Natural killer cell (primary cell): ENCODE measurements around the gene RAD21L1. TPM values are rescaled to one million over a fixed set of nuclear protein-coding genes. Genes with fewer than 3 reads are reported as not detected.

Experiments used
- ATAC-seq, 3 donors: fragments of 150-1000 bp in 2 of 3; fragments of 200-7000 bp in 1 of 3; cut with Tn5 transposase; 1 replicate in 1 of 3; 2 replicates in 2 of 3; pipeline ENCODE4 v1.10.0; 2021; ENCODE audit warnings: mild to moderate bottlenecking in 2 of 3, moderate library complexity in 2 of 3
- DNase-seq, 2 donors: peaks; one replicate each; pipeline versions ENCODE4 v3.0.0 to v3.0.0-alpha.2; 2013 to 2021; ENCODE audit warnings: mixed read lengths in 1 of 2
- H3K27ac ChIP-seq: one replicate; pipeline ENCODE4 v1.5.1; 2013; ENCODE audit warnings: mild to moderate bottlenecking, low read length
- H3K27me3 ChIP-seq: one replicate; pipeline ENCODE4 v1.6.1; 2013; ENCODE audit warnings: low read length; ENCODE audit not compliant: control insufficient read depth, insufficient read depth
- H3K36me3 ChIP-seq: one replicate; pipeline ENCODE4 v1.6.1; 2013; ENCODE audit warnings: low read length; ENCODE audit not compliant: control insufficient read depth, insufficient read depth
- H3K4me1 ChIP-seq: one replicate; pipeline ENCODE4 v1.6.1; 2013; ENCODE audit warnings: low read length; ENCODE audit not compliant: control insufficient read depth, insufficient read depth
- H3K4me3 ChIP-seq: one replicate; pipeline ENCODE4 v1.5.1; 2013; ENCODE audit warnings: low read length
- H3K9me3 ChIP-seq: one replicate; pipeline ENCODE4 v1.6.1; 2013; ENCODE audit warnings: low read length; ENCODE audit not compliant: control insufficient read depth, insufficient read depth
- H3K27ac Mint-ChIP-seq, 2 donors: one replicate each; pipeline ENCODE4 v1.8.0; 2022; ENCODE audit warnings: mild to moderate bottlenecking in 2 of 2, mixed read lengths in 2 of 2, moderate library complexity in 1 of 2
- H3K27me3 Mint-ChIP-seq, 2 donors: one replicate each; pipeline ENCODE4 v1.8.0; 2022; ENCODE audit warnings: low read depth in 2 of 2, mixed read lengths in 2 of 2
- H3K36me3 Mint-ChIP-seq: one replicate; pipeline ENCODE4 v1.8.0; 2022; ENCODE audit warnings: mixed read lengths
- H3K4me1 Mint-ChIP-seq, 2 donors: one replicate each; pipeline ENCODE4 v1.8.0; 2022; ENCODE audit warnings: mixed read lengths in 2 of 2
- H3K4me3 Mint-ChIP-seq: one replicate; pipeline ENCODE4 v1.8.0; 2022; ENCODE audit warnings: mild to moderate bottlenecking, moderate library complexity, mixed read lengths
- H3K9me3 Mint-ChIP-seq, 2 donors: one replicate each; pipeline ENCODE4 v1.8.0; 2022; ENCODE audit warnings: mixed read lengths in 2 of 2
- WGBS: methylation state at CpG from one replicate; pipeline ENCODE4 v1.1.7; 2013; ENCODE audit warnings: missing lambda C conversion rate; ENCODE audit not compliant: insufficient coverage; 5-methylcytosine and 5-hydroxymethylcytosine counted together
- intact Hi-C: fragments of 100-400 bp; cut with micrococcal nuclease; formaldehyde crosslinking; loops from one replicate; pipeline ENCODE4 v1.14.2; 2022
- total RNA-seq, 4 donors: library from RNA; stranded (reverse); fragments of 120-200 nt in 1 of 4; gene quantifications; one replicate each; pipeline versions ENCODE4 v1.2.3 to v1.2.4, GENCODE V29; 2013 to 2022
- TF ChIP-seq, protein P1 (sequence below): fragments of 200-600 bp; IDR thresholded peaks from one replicate; pipeline ENCODE4 v1.8.0; 2022; ENCODE audit warnings: antibody characterized with exemption

RAD21L1 gene
- total RNA-seq, 3 donors from 2014 or later (not counting 1 experiment from before 2014, with no cell fraction given), result not detected

- Mint-ChIP-seq H3K4me1 (no peaks in the 10 kb centered on the region), H3K27me3 (no peaks in the 10 kb centered on the region)
- WGBS, result no CpG with 5 or more reads among the region's 1 CpG
Observed at GRCh38 chr20:1292620-1293019, 66.8 kb downstream of the RAD21L1 start.

GRCh38 chr20:1293641-1294379 is 68.0 kb downstream of the RAD21L1 start:
- 89% methylated on average over 5 of the region's 6 CpGs for WGBS
- intact Hi-C loops, result no loop called here
- Histone ChIP-seq H3K36me3 (no peaks in the 10 kb centered on the region), H3K9me3 (no peaks in the 10 kb centered on the region), H3K27me3 (no peaks in the 10 kb centered on the region), H3K4me3 (no peak overlapping the region), H3K4me1 (no peaks in the 10 kb centered on the region), H3K27ac (no peak overlapping the region)
- H3K27me3 Mint-ChIP-seq, result no peaks in the 10 kb centered on the region
- H3K36me3 Mint-ChIP-seq, result no peaks in the 10 kb centered on the region
- no peak overlapping the region for H3K4me3 Mint-ChIP-seq
- ATAC-seq, result no peak
- H3K27ac Mint-ChIP-seq, result no peak overlapping the region
- no peaks in the 10 kb centered on the region for H3K9me3 Mint-ChIP-seq
- TF ChIP-seq, protein P1, sequence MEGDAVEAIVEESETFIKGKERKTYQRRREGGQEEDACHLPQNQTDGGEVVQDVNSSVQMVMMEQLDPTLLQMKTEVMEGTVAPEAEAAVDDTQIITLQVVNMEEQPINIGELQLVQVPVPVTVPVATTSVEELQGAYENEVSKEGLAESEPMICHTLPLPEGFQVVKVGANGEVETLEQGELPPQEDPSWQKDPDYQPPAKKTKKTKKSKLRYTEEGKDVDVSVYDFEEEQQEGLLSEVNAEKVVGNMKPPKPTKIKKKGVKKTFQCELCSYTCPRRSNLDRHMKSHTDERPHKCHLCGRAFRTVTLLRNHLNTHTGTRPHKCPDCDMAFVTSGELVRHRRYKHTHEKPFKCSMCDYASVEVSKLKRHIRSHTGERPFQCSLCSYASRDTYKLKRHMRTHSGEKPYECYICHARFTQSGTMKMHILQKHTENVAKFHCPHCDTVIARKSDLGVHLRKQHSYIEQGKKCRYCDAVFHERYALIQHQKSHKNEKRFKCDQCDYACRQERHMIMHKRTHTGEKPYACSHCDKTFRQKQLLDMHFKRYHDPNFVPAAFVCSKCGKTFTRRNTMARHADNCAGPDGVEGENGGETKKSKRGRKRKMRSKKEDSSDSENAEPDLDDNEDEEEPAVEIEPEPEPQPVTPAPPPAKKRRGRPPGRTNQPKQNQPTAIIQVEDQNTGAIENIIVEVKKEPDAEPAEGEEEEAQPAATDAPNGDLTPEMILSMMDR, result no peak
- DNase-seq, result no peak
- H3K4me1 Mint-ChIP-seq, result no peaks in the 10 kb centered on the region

More at GRCh38 chr20:1292620-1293019, 66.8 kb downstream of the RAD21L1 start:
- Histone ChIP-seq H3K4me1 (no peaks in the 10 kb centered on the region), H3K9me3 (no peaks in the 10 kb centered on the region), H3K27me3 (no peaks in the 10 kb centered on the region), H3K36me3 (no peaks in the 10 kb centered on the region), H3K4me3 (no peak overlapping the region), H3K27ac (no peak overlapping the region)
- DNase-seq, result no peak
- intact Hi-C loops, result no loop called here
- ATAC-seq, result no peak
- no peak overlapping the region for H3K4me3 Mint-ChIP-seq
- H3K36me3 Mint-ChIP-seq, result no peaks in the 10 kb centered on the region
- H3K27ac Mint-ChIP-seq, result no peak overlapping the region
- TF ChIP-seq, protein P1, result no peak
- no peaks in the 10 kb centered on the region for H3K9me3 Mint-ChIP-seq

DNA sequence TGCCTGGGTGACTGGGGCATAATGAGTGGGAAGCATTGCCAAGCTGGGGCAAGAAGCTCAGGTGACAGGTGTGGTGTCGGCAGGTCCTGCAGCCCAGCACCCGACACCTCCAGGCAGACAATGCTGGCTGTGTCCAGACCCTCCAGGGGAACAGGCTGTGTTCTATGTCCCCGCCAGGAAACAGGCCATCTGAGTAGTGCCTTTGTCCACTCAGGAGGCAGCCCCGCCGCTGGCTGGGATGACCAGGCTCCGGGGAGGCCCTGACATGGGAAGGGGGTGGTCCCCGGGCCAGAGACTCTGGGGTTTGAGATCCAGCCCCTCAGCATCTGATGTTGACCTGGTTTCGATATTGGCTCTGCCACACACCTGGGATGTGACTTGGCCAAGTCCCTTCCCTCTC is 68.7 kb downstream of the RAD21L1 start:
- WGBS, result 94% methylated on average over 8 of the region's 8 CpGs
- no peaks in the 10 kb centered on the region for H3K36me3 ChIP-seq
- intact Hi-C loops, result no loop called here
- H3K27me3 ChIP-seq, result no peaks in the 10 kb centered on the region
- no peaks in the 10 kb centered on the region for H3K4me1 ChIP-seq
- Mint-ChIP-seq H3K36me3 (no peaks in the 10 kb centered on the region), H3K27ac (no peak overlapping the region), H3K27me3 (no peaks in the 10 kb centered on the region), H3K4me1 (no peaks in the 10 kb centered on the region), H3K4me3 (no peak overlapping the region), H3K9me3 (no peaks in the 10 kb centered on the region)
- H3K4me3 ChIP-seq, result no peak overlapping the region
- no peaks in the 10 kb centered on the region for H3K9me3 ChIP-seq
- TF ChIP-seq, protein P1, result no peak
- ATAC-seq, result no peak
- no peak overlapping the region for H3K27ac ChIP-seq
- no peak for DNase-seq
